HG02610 (cell line): ENCODE measurements around the gene GAB3.
A peak's percentile ranks its signal among the peaks of the same experiment; 100 is the strongest.

Experiments
- ATAC-seq: cut with Tn5 transposase; IDR thresholded peaks from one replicate; pipeline ENCODE4 v1.9.1; 2021; ENCODE audit warnings: mild to moderate bottlenecking, moderate library complexity; ENCODE audit not compliant: unreplicated experiment

The GAB3 gene

GRCh38 chrX:154750301-154751202 lies at the start of gene GAB3:
Gene GAB3, minus strand, starts transcription at chrX:154751077. Its CDS starts 52 bp downstream, at chrX:154751025.
- no peak for ATAC-seq

GRCh38 chrX:154799556-154800348 lies 48.9 kb upstream of the GAB3 start:
- no peak for ATAC-seq

- no peak for ATAC-seq
Observed at GRCh38 chrX:154797006-154797405, 46.1 kb upstream of the GAB3 start.

- ATAC-seq: no peak
Observed at GRCh38 chrX:154795016-154795415, 44.1 kb upstream of the GAB3 start.

- no peak for ATAC-seq
Observed at GRCh38 chrX:154793084-154793795, 42.4 kb upstream of the GAB3 start.

- no peak for ATAC-seq
Observed at GRCh38 chrX:154791939-154792338, 41.1 kb upstream of the GAB3 start.

GRCh38 chrX:154791467-154791866 lies 40.6 kb upstream of the GAB3 start:
- no peak for ATAC-seq

- ATAC-seq: no peak
Observed at GRCh38 chrX:154785716-154786115, 34.8 kb upstream of the GAB3 start.

GRCh38 chrX:154784149-154784995 lies 33.5 kb upstream of the GAB3 start:
- no peak for ATAC-seq

GRCh38 chrX:154780968-154781367 lies 30.1 kb upstream of the GAB3 start:
- ATAC-seq: no peak

- ATAC-seq: no peak
Observed at GRCh38 chrX:154779261-154779660, 28.4 kb upstream of the GAB3 start.

- ATAC-seq: no peak
Observed at GRCh38 chrX:154776753-154777152, 25.9 kb upstream of the GAB3 start.

- ATAC-seq: no peak
Observed at GRCh38 chrX:154775419-154776349, 24.8 kb upstream of the GAB3 start.

GRCh38 chrX:154774622-154775021 lies 23.7 kb upstream of the GAB3 start:
- ATAC-seq: no peak

- peak; percentile 88 for ATAC-seq
Observed at GRCh38 chrX:154762537-154763296, 11.8 kb upstream of the GAB3 start, which contains the start of gene DKC1. Gene DKC1, plus strand, starts transcription at chrX:154762864. Its CDS starts 102 bp downstream, at chrX:154762966.

- no peak for ATAC-seq
Observed at GRCh38 chrX:154761977-154762536, 11.2 kb upstream of the GAB3 start.

- no peak for ATAC-seq
Observed at GRCh38 chrX:154758696-154759095, 7.8 kb upstream of the GAB3 start.

GRCh38 chrX:154751669-154752271 lies 893 bp upstream of the GAB3 start:
- ATAC-seq: no peak
